HEK293 (cell line): ENCODE results near the gene C6orf89.

Source experiments
- CTCF ChIA-PET: fragments of 350-600 bp; formaldehyde crosslinking; extraction: SDS; loops from one replicate; lab custom pipeline; 2021; ENCODE audit warnings: antibody characterized with exemption; lab: Yijun Ruan, JAX
- POLR2A ChIA-PET: fragments of 300-600 bp; formaldehyde crosslinking; extraction: SDS; loops from one replicate; lab custom pipeline; 2020; ENCODE audit warnings: antibody characterized with exemption, inconsistent platforms; lab: Yijun Ruan, JAX
- H3K27ac ChIP-seq: fragments of 200-500 bp; sonication (Bioruptor generic); 2 replicates; pipeline ENCODE4 v1.5.1; 2014; ENCODE audit warnings: low read depth, low read length, control low read depth, inconsistent platforms; ENCODE audit errors: extremely low read depth
- H3K36me3 ChIP-seq, 2 experiments: fragments of 200-500 bp in 1 of 2; sonication (Bioruptor generic) in 1 of 2; 1 replicate in 1 of 2; 2 replicates in 1 of 2; pipeline ENCODE4 v1.5.1; 2014 to 2017; ENCODE audit warnings: inconsistent platforms in 2 of 2, low read length in 2 of 2; ENCODE audit not compliant: control insufficient read depth in 2 of 2, insufficient read depth in 1 of 2
- H3K4me1 ChIP-seq: fragments of 200-500 bp; sonication (Bioruptor generic); 2 replicates; pipeline ENCODE4 v1.5.1; 2014; ENCODE audit warnings: mild to moderate bottlenecking, low read length, inconsistent platforms; ENCODE audit not compliant: control insufficient read depth, insufficient read depth
- H3K4me3 ChIP-seq: 2 replicates; pipeline ENCODE4 v1.5.1; 2011; ENCODE audit warnings: low read depth, mild to moderate bottlenecking, control low read depth, low read length, moderate library complexity
- H3K9me3 ChIP-seq: fragments of 200-500 bp; sonication (Bioruptor generic); 2 replicates; pipeline ENCODE4 v1.5.1; 2014; ENCODE audit warnings: low read depth, low read length, inconsistent platforms; ENCODE audit not compliant: control insufficient read depth, insufficient read depth
- BCL11B ChIP-seq: fragments of 450-650 bp; formaldehyde crosslinking; IDR thresholded peaks from 2 replicates; pipeline ENCODE4 v1.5.1; 2016; ENCODE audit warnings: low read depth, missing biosample characterization, missing genetic modification characterization
- TRIM28 ChIP-seq: IDR thresholded peaks from 2 replicates; pipeline ENCODE4 v1.6.1; 2011; ENCODE audit warnings: low read length, control low read depth, borderline replicate concordance
- ZFHX2 ChIP-seq: fragments of 450-650 bp; formaldehyde crosslinking; conservative IDR thresholded peaks from 2 replicates; pipeline ENCODE4 v1.5.1; 2016; ENCODE audit warnings: missing biosample characterization, missing genetic modification characterization
- ZFP41 ChIP-seq: fragments of 450-650 bp; formaldehyde crosslinking; IDR thresholded peaks from 2 replicates; pipeline ENCODE4 v1.5.1; 2016; ENCODE audit warnings: missing biosample characterization, missing genetic modification characterization, borderline replicate concordance
- ZIC2 ChIP-seq: fragments of 450-650 bp; formaldehyde crosslinking; IDR thresholded peaks from 2 replicates; pipeline ENCODE4 v1.5.1; 2016; ENCODE audit warnings: missing biosample characterization, missing genetic modification characterization
- ZNF239 ChIP-seq: fragments of 450-650 bp; formaldehyde crosslinking; IDR thresholded peaks from 2 replicates; pipeline ENCODE4 v1.5.1; 2016; ENCODE audit warnings: missing biosample characterization, missing genetic modification characterization
- ZNF266 ChIP-seq: fragments of 450-650 bp; formaldehyde crosslinking; IDR thresholded peaks from 2 replicates; pipeline ENCODE4 v1.5.1; 2016; ENCODE audit warnings: missing biosample characterization, missing genetic modification characterization, low read depth
- ZNF292 ChIP-seq: fragments of 450-650 bp; formaldehyde crosslinking; IDR thresholded peaks from 2 replicates; pipeline ENCODE4 v1.5.1; 2016; ENCODE audit warnings: low read depth, missing biosample characterization, missing genetic modification characterization, borderline replicate concordance
- ZNF354C ChIP-seq: fragments of 450-650 bp; formaldehyde crosslinking; IDR thresholded peaks from 2 replicates; pipeline ENCODE4 v1.5.1; 2016; ENCODE audit warnings: missing biosample characterization, missing genetic modification characterization, low read depth, borderline replicate concordance
- ZNF433 ChIP-seq: fragments of 450-650 bp; formaldehyde crosslinking; IDR thresholded peaks from 2 replicates; pipeline ENCODE4 v1.5.1; 2016; ENCODE audit warnings: missing biosample characterization, missing genetic modification characterization, low read depth
- ZNF76 ChIP-seq: fragments of 450-650 bp; formaldehyde crosslinking; IDR thresholded peaks from 2 replicates; pipeline ENCODE4; 2016; ENCODE audit warnings: low read depth, missing biosample characterization, missing genetic modification characterization, borderline replicate concordance
- TF ChIP-seq, protein P1 (sequence below): fragments of 450-650 bp; formaldehyde crosslinking; conservative IDR thresholded peaks from 2 replicates; pipeline ENCODE4 v1.5.1; 2016; ENCODE audit warnings: low read depth, missing biosample characterization, missing genetic modification characterization
- TF ChIP-seq, protein P2 (sequence below): fragments of 450-650 bp; formaldehyde crosslinking; IDR thresholded peaks from 2 replicates; pipeline ENCODE4 v1.5.0; 2017; ENCODE audit warnings: missing biosample characterization, missing genetic modification characterization, borderline replicate concordance
- TF ChIP-seq, protein P3 (sequence below): fragments of 450-650 bp; formaldehyde crosslinking; IDR thresholded peaks from 2 replicates; pipeline ENCODE4 v1.5.1; 2016; ENCODE audit warnings: missing biosample characterization, missing genetic modification characterization
- TF ChIP-seq, protein P4 (sequence below): fragments of 450-650 bp; formaldehyde crosslinking; IDR thresholded peaks from 2 replicates; pipeline ENCODE4 v1.5.1; 2017; ENCODE audit warnings: missing biosample characterization, missing genetic modification characterization
- TF ChIP-seq, protein P5 (sequence below): fragments of 450-650 bp; formaldehyde crosslinking; IDR thresholded peaks from 2 replicates; pipeline ENCODE4 v1.5.1; 2016; ENCODE audit warnings: missing biosample characterization, missing genetic modification characterization
- TF ChIP-seq, protein P6 (sequence below): fragments of 450-650 bp; formaldehyde crosslinking; IDR thresholded peaks from 2 replicates; pipeline ENCODE4 v1.5.1; 2017; ENCODE audit warnings: missing biosample characterization, missing genetic modification characterization

C6orf89 gene

DNA sequence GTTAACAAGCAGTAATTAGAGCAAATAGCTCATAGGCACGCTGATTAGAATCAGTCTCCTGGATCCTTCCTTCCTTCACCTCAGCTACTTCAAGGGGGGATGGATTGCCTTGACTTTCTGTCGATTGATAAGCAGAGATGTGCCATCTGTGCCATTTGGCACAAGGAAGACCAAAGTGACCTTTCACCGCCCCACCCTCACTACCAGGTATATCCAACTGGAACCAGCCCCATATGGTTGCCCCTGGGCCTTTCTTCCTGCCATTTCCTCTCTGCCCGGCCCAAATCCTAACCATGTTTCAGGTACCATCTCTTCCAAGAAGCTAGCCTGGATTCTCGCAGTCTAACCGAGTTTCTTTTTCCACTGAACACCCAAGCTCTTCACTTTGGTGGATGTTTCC is 37.8 kb upstream of the C6orf89 start:
- POLR2A ChIA-PET: interaction anchor here (3.1 kb wide), 1 partner anchor 26 kb away, joined by 14 read pairs; the partner anchor contains the start of gene PPIL1
- CTCF ChIA-PET: interaction anchor here (1.0 to 11.0 kb wide), 11 partner anchors 9 to 362 kb away, joined by 3 to 298 read pairs (median 10); partner anchors contain the start of genes C6orf89 and PPIL1
- TF ChIP-seq TRIM28: no peak
- Histone ChIP-seq H3K36me3 (peaks cover 0 to 14% of the 10 kb centered on the region in 2 experiments; a peak in 1 of 3 replicates), H3K9me3 (no peaks in the 10 kb centered on the region), H3K4me1 (no peaks in the 10 kb centered on the region; the same call in 1 of the 2 replicates), H3K27ac (no peak overlapping the region), H3K4me3 (no peak overlapping the region)

DNA sequence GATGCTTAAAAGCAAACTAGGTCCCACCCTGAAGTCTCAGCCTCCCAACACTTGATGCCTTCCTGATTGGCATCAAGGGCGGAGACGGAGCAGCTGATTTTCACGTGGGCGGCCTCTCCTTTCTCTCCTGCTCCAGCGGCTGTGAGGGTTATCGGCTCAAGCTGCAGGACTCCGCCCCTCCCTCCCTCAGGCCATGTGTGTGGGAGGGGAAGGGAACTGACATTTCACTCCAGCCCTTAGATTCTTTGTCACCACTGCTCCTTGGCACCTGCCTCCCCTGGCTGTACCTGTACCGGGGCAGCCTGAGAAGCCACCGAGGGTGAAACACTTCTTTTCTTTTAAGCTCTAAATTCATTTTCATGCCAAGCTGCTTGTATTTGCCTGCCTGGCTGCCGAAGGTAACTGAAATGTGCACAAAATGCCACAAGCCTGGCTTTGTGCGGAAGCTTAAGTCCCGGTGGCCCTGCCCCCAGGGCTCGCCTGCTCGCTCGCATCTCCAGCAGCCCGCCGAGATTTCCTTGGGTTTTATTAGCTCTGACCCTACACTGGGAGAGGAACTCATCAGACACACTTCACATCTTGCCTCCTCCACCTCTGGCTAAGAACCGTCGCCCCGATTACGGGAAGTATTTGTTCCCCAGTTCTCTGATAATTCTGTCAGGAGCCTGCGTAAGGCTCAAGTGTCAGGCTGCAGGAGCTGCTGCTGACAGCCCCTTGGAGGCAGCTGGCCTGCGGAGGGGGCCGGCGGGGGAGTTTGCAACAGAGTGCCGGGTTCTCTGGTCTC is 36.9 kb upstream of the C6orf89 start:
- H3K36me3 ChIP-seq: peaks cover 0 to 22% of the 10 kb centered on the region in 2 experiments; a peak in 2 of 3 replicates
- POLR2A ChIA-PET: interaction anchor here (0.6 to 3.1 kb wide), 5 partner anchors 8 to 137 kb away, joined by 3 to 14 read pairs (median 3); partner anchors contain the start of genes MTCH1 and PPIL1
- CTCF ChIA-PET: interaction anchor here (0.6 to 11.0 kb wide), 26 partner anchors 8 to 698 kb away, joined by 3 to 298 read pairs (median 6); partner anchors contain the start of genes C6orf89 and PPIL1
- H3K27ac ChIP-seq: no peak overlapping the region
- peak overlapping the region; percentile 7; the same call in 1 of the 2 replicates for H3K4me3 ChIP-seq
- H3K4me1 ChIP-seq: no peaks in the 10 kb centered on the region; the same call in 1 of the 2 replicates
- no peaks in the 10 kb centered on the region for H3K9me3 ChIP-seq
- TF ChIP-seq ZFHX2 (tag by site-specific recombination) (peak; percentile 92), ZNF292 (tag by site-specific recombination) (no peak), ZNF354C (tag by site-specific recombination) (no peak), ZFP41 (no peak), ZNF433 (tag by site-specific recombination) (no peak), ZNF239 (tag by site-specific recombination) (no peak), ZNF266 (tag by site-specific recombination) (no peak), ZIC2 (tag by site-specific recombination) (no peak), ZNF76 (tag by site-specific recombination) (no peak), BCL11B (tag by site-specific recombination) (no peak)
- TF ChIP-seq, protein P1, sequence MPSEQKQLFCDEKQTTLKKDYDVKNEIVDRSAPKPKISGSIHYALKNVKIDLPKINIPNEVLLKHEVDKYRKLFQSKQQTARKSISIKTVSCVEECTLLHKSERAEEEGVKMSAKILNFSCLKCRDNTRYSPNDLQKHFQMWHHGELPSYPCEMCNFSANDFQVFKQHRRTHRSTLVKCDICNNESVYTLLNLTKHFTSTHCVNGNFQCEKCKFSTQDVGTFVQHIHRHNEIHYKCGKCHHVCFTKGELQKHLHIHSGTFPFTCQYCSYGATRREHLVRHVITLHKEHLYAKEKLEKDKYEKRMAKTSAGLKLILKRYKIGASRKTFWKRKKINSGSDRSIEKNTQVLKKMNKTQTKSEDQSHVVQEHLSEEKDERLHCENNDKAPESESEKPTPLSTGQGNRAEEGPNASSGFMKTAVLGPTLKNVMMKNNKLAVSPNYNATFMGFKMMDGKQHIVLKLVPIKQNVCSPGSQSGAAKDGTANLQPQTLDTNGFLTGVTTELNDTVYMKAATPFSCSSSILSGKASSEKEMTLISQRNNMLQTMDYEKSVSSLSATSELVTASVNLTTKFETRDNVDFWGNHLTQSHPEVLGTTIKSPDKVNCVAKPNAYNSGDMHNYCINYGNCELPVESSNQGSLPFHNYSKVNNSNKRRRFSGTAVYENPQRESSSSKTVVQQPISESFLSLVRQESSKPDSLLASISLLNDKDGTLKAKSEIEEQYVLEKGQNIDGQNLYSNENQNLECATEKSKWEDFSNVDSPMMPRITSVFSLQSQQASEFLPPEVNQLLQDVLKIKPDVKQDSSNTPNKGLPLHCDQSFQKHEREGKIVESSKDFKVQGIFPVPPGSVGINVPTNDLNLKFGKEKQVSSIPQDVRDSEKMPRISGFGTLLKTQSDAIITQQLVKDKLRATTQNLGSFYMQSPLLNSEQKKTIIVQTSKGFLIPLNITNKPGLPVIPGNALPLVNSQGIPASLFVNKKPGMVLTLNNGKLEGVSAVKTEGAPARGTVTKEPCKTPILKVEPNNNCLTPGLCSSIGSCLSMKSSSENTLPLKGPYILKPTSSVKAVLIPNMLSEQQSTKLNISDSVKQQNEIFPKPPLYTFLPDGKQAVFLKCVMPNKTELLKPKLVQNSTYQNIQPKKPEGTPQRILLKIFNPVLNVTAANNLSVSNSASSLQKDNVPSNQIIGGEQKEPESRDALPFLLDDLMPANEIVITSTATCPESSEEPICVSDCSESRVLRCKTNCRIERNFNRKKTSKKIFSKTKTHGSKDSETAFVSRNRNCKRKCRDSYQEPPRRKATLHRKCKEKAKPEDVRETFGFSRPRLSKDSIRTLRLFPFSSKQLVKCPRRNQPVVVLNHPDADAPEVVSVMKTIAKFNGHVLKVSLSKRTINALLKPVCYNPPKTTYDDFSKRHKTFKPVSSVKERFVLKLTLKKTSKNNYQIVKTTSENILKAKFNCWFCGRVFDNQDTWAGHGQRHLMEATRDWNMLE (tag by site-specific recombination): no peak
- TF ChIP-seq, protein P2, sequence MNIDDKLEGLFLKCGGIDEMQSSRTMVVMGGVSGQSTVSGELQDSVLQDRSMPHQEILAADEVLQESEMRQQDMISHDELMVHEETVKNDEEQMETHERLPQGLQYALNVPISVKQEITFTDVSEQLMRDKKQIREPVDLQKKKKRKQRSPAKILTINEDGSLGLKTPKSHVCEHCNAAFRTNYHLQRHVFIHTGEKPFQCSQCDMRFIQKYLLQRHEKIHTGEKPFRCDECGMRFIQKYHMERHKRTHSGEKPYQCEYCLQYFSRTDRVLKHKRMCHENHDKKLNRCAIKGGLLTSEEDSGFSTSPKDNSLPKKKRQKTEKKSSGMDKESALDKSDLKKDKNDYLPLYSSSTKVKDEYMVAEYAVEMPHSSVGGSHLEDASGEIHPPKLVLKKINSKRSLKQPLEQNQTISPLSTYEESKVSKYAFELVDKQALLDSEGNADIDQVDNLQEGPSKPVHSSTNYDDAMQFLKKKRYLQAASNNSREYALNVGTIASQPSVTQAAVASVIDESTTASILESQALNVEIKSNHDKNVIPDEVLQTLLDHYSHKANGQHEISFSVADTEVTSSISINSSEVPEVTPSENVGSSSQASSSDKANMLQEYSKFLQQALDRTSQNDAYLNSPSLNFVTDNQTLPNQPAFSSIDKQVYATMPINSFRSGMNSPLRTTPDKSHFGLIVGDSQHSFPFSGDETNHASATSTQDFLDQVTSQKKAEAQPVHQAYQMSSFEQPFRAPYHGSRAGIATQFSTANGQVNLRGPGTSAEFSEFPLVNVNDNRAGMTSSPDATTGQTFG (tag by site-specific recombination): no peak
- TF ChIP-seq, protein P3, sequence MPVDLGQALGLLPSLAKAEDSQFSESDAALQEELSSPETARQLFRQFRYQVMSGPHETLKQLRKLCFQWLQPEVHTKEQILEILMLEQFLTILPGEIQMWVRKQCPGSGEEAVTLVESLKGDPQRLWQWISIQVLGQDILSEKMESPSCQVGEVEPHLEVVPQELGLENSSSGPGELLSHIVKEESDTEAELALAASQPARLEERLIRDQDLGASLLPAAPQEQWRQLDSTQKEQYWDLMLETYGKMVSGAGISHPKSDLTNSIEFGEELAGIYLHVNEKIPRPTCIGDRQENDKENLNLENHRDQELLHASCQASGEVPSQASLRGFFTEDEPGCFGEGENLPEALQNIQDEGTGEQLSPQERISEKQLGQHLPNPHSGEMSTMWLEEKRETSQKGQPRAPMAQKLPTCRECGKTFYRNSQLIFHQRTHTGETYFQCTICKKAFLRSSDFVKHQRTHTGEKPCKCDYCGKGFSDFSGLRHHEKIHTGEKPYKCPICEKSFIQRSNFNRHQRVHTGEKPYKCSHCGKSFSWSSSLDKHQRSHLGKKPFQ: no peak
- TF ChIP-seq, protein P4, sequence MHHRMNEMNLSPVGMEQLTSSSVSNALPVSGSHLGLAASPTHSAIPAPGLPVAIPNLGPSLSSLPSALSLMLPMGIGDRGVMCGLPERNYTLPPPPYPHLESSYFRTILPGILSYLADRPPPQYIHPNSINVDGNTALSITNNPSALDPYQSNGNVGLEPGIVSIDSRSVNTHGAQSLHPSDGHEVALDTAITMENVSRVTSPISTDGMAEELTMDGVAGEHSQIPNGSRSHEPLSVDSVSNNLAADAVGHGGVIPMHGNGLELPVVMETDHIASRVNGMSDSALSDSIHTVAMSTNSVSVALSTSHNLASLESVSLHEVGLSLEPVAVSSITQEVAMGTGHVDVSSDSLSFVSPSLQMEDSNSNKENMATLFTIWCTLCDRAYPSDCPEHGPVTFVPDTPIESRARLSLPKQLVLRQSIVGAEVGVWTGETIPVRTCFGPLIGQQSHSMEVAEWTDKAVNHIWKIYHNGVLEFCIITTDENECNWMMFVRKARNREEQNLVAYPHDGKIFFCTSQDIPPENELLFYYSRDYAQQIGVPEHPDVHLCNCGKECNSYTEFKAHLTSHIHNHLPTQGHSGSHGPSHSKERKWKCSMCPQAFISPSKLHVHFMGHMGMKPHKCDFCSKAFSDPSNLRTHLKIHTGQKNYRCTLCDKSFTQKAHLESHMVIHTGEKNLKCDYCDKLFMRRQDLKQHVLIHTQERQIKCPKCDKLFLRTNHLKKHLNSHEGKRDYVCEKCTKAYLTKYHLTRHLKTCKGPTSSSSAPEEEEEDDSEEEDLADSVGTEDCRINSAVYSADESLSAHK: no peak
- TF ChIP-seq, protein P5, sequence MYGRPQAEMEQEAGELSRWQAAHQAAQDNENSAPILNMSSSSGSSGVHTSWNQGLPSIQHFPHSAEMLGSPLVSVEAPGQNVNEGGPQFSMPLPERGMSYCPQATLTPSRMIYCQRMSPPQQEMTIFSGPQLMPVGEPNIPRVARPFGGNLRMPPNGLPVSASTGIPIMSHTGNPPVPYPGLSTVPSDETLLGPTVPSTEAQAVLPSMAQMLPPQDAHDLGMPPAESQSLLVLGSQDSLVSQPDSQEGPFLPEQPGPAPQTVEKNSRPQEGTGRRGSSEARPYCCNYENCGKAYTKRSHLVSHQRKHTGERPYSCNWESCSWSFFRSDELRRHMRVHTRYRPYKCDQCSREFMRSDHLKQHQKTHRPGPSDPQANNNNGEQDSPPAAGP (tag by site-specific recombination): peak; percentile 67; the same call in 1 of the 2 replicates
- TF ChIP-seq, protein P6, sequence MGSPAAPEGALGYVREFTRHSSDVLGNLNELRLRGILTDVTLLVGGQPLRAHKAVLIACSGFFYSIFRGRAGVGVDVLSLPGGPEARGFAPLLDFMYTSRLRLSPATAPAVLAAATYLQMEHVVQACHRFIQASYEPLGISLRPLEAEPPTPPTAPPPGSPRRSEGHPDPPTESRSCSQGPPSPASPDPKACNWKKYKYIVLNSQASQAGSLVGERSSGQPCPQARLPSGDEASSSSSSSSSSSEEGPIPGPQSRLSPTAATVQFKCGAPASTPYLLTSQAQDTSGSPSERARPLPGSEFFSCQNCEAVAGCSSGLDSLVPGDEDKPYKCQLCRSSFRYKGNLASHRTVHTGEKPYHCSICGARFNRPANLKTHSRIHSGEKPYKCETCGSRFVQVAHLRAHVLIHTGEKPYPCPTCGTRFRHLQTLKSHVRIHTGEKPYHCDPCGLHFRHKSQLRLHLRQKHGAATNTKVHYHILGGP (tag by site-specific recombination): no peak
